ENCODE results near the gene OR2H2. TPM values are rescaled to one million over a fixed set of nuclear protein-coding genes. Genes with fewer than 3 reads are reported as not detected.

The OR2H2 gene
- total and polyA plus RNA-seq, 2 experiments from 2014 or later = 0.86 TPM; not detected in 1

GRCh38 chr6:29563435-29563965 is 21.4 kb upstream of the OR2H2 start:
- Histone ChIP-seq H3F3A (replicated peaks; ENCODE audit: low read depth) (no peaks in the 10 kb centered on the region; the same call in 1 of the 2 replicates), H3K79me2 (replicated peaks; ENCODE audit: insufficient read depth) (no peaks in the 10 kb centered on the region), H3K27ac (ENCODE audit: low read depth) (no peak overlapping the region), H3K27me3 (ENCODE audit: insufficient read depth) (no peaks in the 10 kb centered on the region; the same call in 1 of the 2 replicates), H3K9me2 (ENCODE audit: insufficient read depth) (0 out of 2 replicates have a peak, but pooled peaks cover 4% of the 10 kb centered on the region), H4K20me1 (replicated peaks; ENCODE audit: insufficient read depth) (no peaks in the 10 kb centered on the region), H3K36me3 (ENCODE audit: insufficient read depth) (no peaks in the 10 kb centered on the region), H3K4me1 (ENCODE audit: insufficient read depth) (peaks cover 14% of the 10 kb centered on the region), H3K4me2 (no peak overlapping the region), H3K4me3 (no peak overlapping the region), H2AFZ (no peak overlapping the region)
- DNase-seq (ENCODE audit: low spot score) = no peak
- Mint-ChIP-seq H3K36me3 (ENCODE audit: low read depth) (no peaks in the 10 kb centered on the region), H3K9me3 (peaks cover 3% of the 10 kb centered on the region; the same call in 1 of the 3 replicates), H3K4me1 (peaks cover 16% of the 10 kb centered on the region), H3K4me3 (no peak overlapping the region), H3K27me3 (ENCODE audit: insufficient read depth, low read depth, poor library complexity) (peaks cover 3% of the 10 kb centered on the region), H3K27ac (no peak overlapping the region)
- no peak for TF ChIP-seq STAT1 (IDR thresholded peaks at IDR 0.05; ENCODE audit: unreplicated experiment)
- no peak for TF ChIP-seq ZNF462 (CRISPR knock-in tag; IDR thresholded peaks at IDR 0.05)
- no peak for TF ChIP-seq POLR2AphosphoS5 (IDR thresholded peaks at IDR 0.05; ENCODE audit: low read depth)
- TF ChIP-seq CREB1 (CRISPR knock-in tag; IDR thresholded peaks at IDR 0.05; ENCODE audit: low read depth) = no peak
- ATAC-seq = no peak

- H3K4me1 Mint-ChIP-seq = peaks cover 4% of the 10 kb centered on the region
- H3K36me3 Mint-ChIP-seq (ENCODE audit: low read depth) = no peaks in the 10 kb centered on the region
- H3K27me3 Mint-ChIP-seq (ENCODE audit: insufficient read depth, low read depth, poor library complexity) = peaks cover 3% of the 10 kb centered on the region
These were observed 20.0 kb upstream of the OR2H2 start for GRCh38 chr6:29564875-29565274.

More at GRCh38 chr6:29564875-29565274, 20.0 kb upstream of the OR2H2 start:
- Histone ChIP-seq H2AFZ (no peak overlapping the region), H3K27ac (ENCODE audit: low read depth) (no peak overlapping the region), H3K4me3 (no peak overlapping the region), H3K4me1 (ENCODE audit: insufficient read depth) (peaks cover 2% of the 10 kb centered on the region), H3F3A (replicated peaks; ENCODE audit: low read depth) (no peaks in the 10 kb centered on the region), H3K4me2 (no peak overlapping the region), H3K36me3 (ENCODE audit: insufficient read depth) (no peaks in the 10 kb centered on the region), H3K79me2 (replicated peaks; ENCODE audit: insufficient read depth) (no peaks in the 10 kb centered on the region), H4K20me1 (replicated peaks; ENCODE audit: insufficient read depth) (no peaks in the 10 kb centered on the region), H3K27me3 (ENCODE audit: insufficient read depth) (no peaks in the 10 kb centered on the region), H3K9me2 (ENCODE audit: insufficient read depth) (peaks cover 3% of the 10 kb centered on the region; the same call in 1 of the 2 replicates)
- no peak for DNase-seq (ENCODE audit: low spot score)
- no peak for ATAC-seq
- TF ChIP-seq ZNF331 (CRISPR knock-in tag; IDR thresholded peaks at IDR 0.05; ENCODE audit: low read depth) (no peak), EZH2 (IDR thresholded peaks at IDR 0.05; ENCODE audit: low read depth, unreplicated experiment) (no peak), CREB1 (CRISPR knock-in tag; IDR thresholded peaks at IDR 0.05; ENCODE audit: low read depth) (no peak), ZNF114 (CRISPR knock-in tag; IDR thresholded peaks at IDR 0.05) (no peak)
- no peak overlapping the region for H3K4me3 Mint-ChIP-seq
- H3K9me3 Mint-ChIP-seq = no peaks in the 10 kb centered on the region
- H3K27ac Mint-ChIP-seq = no peak overlapping the region

All from GM23338 (cell line).